Measurements from ENCODE around the gene NDFIP1. TPM values are rescaled to one million over a fixed set of nuclear protein-coding genes. Genes with fewer than 3 reads are reported as not detected.

NDFIP1 gene
- total and polyA plus RNA-seq, 2 of the 8 experiments (the other 6 are each of a cell fraction or from before 2014, with no cell fraction given), result 8.8 to 27.1 TPM

DNA sequence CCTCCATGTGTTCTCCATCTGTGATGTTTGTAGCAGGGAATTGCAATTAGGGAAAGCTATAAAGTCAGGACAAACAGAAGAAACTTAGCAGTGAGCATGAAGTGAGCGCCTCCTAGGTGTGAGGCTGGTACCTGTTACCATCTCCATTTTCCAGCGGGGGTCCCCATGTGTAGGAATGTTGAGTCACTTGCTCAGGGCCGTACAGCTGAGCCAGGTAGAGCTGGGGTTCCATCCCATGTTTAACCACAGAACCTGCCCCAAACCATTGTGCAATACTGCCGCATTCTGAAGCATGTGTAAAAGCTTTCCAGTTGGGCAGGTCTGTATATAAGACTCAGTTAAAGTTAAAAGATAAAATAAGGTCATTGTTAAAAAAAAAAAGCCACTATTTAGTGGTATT lies 62.7 kb downstream of the NDFIP1 start (continued):
- TF ChIP-seq RAD21 (IDR thresholded peaks at IDR 0.05 in 1 of 2, conservative IDR thresholded peaks at IDR 0.05 in 1 of 2; ENCODE audit: low read depth in 2 of 2, low read length in 2 of 2), result peak; percentile 7 to 37; a peak in 3 of 4 replicates
